HG03175 (cell line): Measurements from ENCODE around the gene HNRNPA2B1.
"Not testable (repeated sequence)": the region's sequence is repeated elsewhere in the genome, so short reads cannot be mapped to it uniquely, and the experiment has no call there.

ENCODE experiments used
- ATAC-seq: cut with Tn5 transposase; IDR thresholded peaks from one replicate; pipeline ENCODE4 v1.9.1; 2021; ENCODE audit warnings: mild to moderate bottlenecking, moderate library complexity; ENCODE audit not compliant: unreplicated experiment

Gene HNRNPA2B1

GRCh38 chr7:26166684-26167266, 33.8 kb downstream of the HNRNPA2B1 start:
- ATAC-seq: peak; percentile 6

GRCh38 chr7:26165950-26166683, 34.4 kb downstream of the HNRNPA2B1 start:
- no peak for ATAC-seq

GRCh38 chr7:26163804-26164203, 36.7 kb downstream of the HNRNPA2B1 start:
- not testable (repeated sequence) for ATAC-seq

- no peak for ATAC-seq
Measured at GRCh38 chr7:26162431-26162830, 38.1 kb downstream of the HNRNPA2B1 start.

- no peak for ATAC-seq
Measured at GRCh38 chr7:26160896-26161295, 39.6 kb downstream of the HNRNPA2B1 start.

DNA sequence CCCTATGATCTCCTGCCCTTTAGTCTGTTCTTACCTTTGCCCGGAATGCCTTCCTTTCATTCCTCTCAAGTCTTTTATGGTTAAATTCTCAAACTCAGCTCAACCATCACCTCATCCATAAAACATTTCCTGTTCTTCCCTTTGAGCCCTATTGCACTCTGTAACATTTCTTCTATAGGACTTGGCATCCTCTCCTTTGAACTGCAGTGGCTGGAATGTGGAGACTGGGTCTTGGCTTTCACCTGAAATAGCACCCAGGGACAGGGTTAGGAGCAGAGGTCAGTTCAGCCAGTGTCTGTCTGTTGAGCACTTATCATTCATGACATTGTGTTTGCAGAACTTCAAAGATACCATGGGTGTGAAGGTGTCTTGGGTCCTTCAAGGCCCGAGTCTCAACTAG, 41.3 kb downstream of the HNRNPA2B1 start:
- ATAC-seq: no peak

DNA sequence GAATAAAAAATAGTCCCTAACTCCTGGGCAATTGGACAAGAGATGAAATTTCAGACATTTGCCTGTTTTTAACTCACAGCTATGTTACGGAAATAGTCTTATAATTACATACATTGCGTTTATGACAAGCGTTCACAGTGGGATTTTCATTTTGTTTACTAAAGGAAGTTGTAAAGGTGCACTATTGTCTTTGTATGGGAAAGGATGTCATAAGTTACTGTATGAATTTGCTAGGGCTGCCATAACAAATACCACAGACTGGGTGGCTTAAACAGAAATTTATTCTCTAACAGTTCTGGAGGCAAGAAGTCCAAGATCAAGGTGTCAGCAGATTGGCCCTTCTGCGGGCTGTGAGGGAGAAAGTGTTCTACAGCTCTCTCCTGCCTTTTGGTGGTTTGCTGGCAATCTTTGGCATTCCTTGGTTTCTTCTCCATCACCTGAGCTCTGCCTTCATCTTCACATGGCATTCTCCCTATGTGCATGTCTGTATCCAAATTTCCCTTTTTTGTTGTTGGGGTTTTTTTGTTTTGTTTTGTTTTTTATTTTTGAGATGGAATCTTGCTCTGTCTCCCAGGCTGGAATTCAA, 42.9 kb downstream of the HNRNPA2B1 start:
- no peak for ATAC-seq

DNA sequence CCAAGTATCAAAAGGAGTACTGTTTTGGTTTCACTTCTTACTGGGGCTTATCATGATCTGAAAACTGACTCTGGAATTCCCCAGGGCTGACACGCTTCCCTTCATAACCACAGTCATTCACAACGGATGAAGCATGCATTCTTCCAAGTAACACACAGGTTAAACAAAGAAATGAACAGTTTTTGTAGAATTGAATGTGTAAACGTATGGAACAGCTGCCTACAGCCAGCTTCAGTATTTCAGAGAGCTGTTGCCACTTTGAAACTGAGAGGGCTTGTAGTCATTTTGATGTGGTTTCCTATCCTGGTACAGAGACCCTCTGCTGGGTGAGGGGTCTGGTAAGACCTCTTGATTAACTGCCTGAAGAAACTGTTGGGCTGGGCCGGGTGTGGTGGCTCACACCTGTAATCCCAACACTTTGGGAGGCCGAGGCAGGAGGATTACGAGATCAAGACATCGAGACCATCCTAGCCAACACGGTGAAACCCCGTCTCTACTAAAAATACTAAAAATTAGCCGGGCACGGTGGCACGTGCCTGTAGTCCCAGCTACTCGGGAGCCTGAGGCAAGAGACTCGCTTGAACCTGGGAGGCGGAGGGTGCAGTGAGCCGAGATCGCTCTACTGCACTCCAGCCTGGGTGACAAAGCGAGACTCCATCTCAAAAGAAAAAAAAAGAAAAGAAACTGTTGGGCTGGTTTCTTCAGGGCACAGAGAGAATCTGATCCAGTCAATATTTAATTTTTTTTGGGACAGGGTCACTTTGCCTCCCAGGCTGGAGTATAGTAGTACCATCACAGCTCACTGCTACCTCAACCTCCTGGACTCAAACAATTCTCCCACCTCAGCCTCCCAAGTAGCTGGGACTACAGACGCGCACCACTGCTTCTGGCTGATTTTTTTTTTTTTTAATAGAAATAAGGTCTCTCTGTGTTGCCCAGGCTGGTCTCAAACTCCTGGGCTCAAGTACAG, 43.8 kb downstream of the HNRNPA2B1 start:
- no peak for ATAC-seq

- no peak for ATAC-seq
Measured at GRCh38 chr7:26155531-26156375, 44.8 kb downstream of the HNRNPA2B1 start.

GRCh38 chr7:26153823-26154783, 46.4 kb downstream of the HNRNPA2B1 start:
- no peak for ATAC-seq

GRCh38 chr7:26153241-26153822, 47.2 kb downstream of the HNRNPA2B1 start:
- no peak for ATAC-seq

- peak; percentile 26 for ATAC-seq
Measured at GRCh38 chr7:26152782-26153240, 47.7 kb downstream of the HNRNPA2B1 start.

- peak; percentile 77 for ATAC-seq
Measured at GRCh38 chr7:26151953-26152781, 48.4 kb downstream of the HNRNPA2B1 start, which contains the start of gene NFE2L3. Gene NFE2L3, plus strand, starts transcription at chr7:26152198. Its CDS starts 301 bp downstream, at chr7:26152499.

DNA sequence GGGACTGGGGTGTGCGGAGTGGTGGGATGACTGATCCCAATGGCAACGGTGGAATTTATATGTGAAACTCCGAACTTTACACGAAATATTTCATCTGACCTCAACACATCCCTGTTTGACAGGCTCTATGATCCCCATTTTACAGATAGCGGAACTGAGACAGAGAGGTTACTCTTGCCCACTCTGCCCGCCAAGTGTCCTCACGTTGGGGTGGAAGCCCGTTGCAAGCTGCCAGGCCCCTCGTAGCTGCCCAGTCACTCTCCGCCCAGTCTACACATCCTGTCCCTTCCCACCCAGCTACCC, 48.9 kb downstream of the HNRNPA2B1 start:
- ATAC-seq: no peak

GRCh38 chr7:26151096-26151495, 49.5 kb downstream of the HNRNPA2B1 start:
- no peak for ATAC-seq

DNA sequence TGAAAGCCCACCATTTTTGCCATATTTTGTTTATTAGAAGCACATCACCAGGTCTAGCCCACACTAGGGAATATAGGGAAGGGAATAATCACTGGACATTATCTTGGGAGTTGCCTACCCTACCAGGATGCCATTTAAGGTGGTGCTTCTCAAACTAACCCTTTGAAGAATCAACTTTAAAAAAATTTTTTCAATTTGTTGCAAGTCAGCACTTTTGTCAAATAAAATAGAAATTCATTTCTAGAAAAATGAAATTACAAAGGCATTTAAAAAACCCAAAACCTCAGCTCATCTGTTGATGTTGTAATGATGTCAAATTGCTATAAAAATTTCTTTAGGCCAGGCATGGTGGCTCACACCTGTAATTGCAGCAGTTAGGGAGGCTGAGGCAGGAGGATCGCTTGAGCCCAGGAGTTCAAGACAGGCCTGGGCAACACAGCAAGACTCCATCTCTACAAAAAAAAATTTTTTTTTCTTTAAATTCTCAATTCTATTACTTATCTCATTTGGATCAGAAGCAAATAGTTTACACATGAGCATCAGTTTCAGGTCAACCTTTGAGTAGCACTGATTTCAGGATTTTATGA, 51.1 kb downstream of the HNRNPA2B1 start:
- ATAC-seq: no peak

DNA sequence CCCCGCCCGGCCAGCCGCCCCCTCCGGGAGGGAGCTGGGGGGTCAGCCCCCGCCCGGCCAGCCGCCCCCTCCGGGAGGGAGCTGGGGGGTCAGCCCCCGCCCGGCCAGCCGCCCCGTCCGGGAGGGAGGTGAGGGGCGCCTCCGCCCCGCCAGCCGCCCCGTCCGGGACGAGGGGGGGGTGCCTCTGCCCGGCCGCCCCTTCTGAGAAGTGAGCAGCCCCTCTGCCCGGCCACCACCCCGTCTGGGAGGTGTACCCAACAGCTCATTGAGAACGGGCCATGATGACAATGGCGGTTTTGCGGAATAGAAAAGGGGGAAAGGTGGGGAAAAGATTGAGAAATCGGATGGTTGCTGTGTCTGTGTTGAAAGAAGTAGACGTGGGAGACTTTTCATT, 52.2 kb downstream of the HNRNPA2B1 start:
- not testable (repeated sequence) for ATAC-seq
